SK-N-SH (cell line): ENCODE measurements around the gene TRIM38. TPM values are rescaled to one million over a fixed set of nuclear protein-coding genes. Genes with fewer than 3 reads are reported as not detected.

Experiments
- CTCF ChIA-PET: fragments of 300-600, 350-600 bp; formaldehyde crosslinking; extraction: SDS; loops from one replicate; lab custom pipeline; 2021; lab: Yijun Ruan, JAX
- POLR2A ChIA-PET: fragments of 350-600 bp; sonication (Branson Sonifier 250); formaldehyde crosslinking; extraction: SDS; loops from one replicate; lab custom pipeline; 2020; ENCODE audit warnings: antibody characterized with exemption, inconsistent platforms; lab: Yijun Ruan, JAX
- DNase-seq: peaks from one replicate; pipeline ENCODE4 v3.0.0; 2012
- H2AFZ ChIP-seq: fragments of 200-600 bp; sonication (generic); 2 replicates; pipeline ENCODE4 v1.8.1; 2016; ENCODE audit warnings: antibody characterized with exemption, mild to moderate bottlenecking, low read depth
- H3F3A ChIP-seq: fragments of 200-600 bp; sonication (generic); replicated peaks from 2 replicates; pipeline ENCODE3; 2016; ENCODE audit warnings: antibody characterized with exemption, mild to moderate bottlenecking; ENCODE audit not compliant: insufficient read depth
- H3K27ac ChIP-seq, 2 experiments: fragments of 200-500 bp in 1 of 2; fragments of 200-600 bp in 1 of 2; sonication (Bioruptor generic) in 1 of 2; sonication (generic), shearing (Covaris generic) in 1 of 2; 2 replicates each; pipeline versions ENCODE4 v1.5.1 to v1.6.1; 2014 to 2016; ENCODE audit warnings: low read depth in 2 of 2, inconsistent platforms in 1 of 2, low read length in 1 of 2, mild to moderate bottlenecking in 1 of 2, mixed read lengths in 1 of 2
- H3K27me3 ChIP-seq: fragments of 200-600 bp; sonication (generic), shearing (Covaris generic); 2 replicates; pipeline ENCODE4 v1.6.1; 2016; ENCODE audit warnings: mixed run types; ENCODE audit not compliant: insufficient read depth
- H3K36me3 ChIP-seq, 2 experiments: fragments of 200-500 bp in 1 of 2; fragments of 200-600 bp in 1 of 2; sonication (Bioruptor generic) in 1 of 2; sonication (generic) in 1 of 2; replicated peaks in 1 of 2; 2 replicates each; pipeline versions ENCODE3 to v1.5.1; 2014 to 2016; ENCODE audit warnings: low read length in 1 of 2, mild to moderate bottlenecking in 1 of 2; ENCODE audit not compliant: insufficient read depth in 2 of 2, control insufficient read depth in 1 of 2
- H3K4me1 ChIP-seq, 2 experiments: fragments of 200-500 bp in 1 of 2; fragments of 200-600 bp in 1 of 2; sonication (Bioruptor generic) in 1 of 2; sonication (generic), shearing (Covaris generic) in 1 of 2; 2 replicates each; pipeline versions ENCODE4 v1.5.1 to v1.6.1; 2014 to 2016; ENCODE audit warnings: low read depth in 1 of 2, low read length in 1 of 2, mixed run types in 1 of 2; ENCODE audit not compliant: insufficient read depth in 2 of 2, control insufficient read depth in 1 of 2
- H3K4me2 ChIP-seq: fragments of 200-600 bp; sonication (generic), shearing (Covaris generic); 2 replicates; pipeline ENCODE4 v1.6.1; 2017; ENCODE audit warnings: mixed run types
- H3K4me3 ChIP-seq, 2 experiments: fragments of 200-500 bp in 1 of 2; fragments of 200-600 bp in 1 of 2; sonication (Bioruptor generic) in 1 of 2; sonication (generic), shearing (Covaris generic) in 1 of 2; 2 replicates each; pipeline versions ENCODE4 v1.5.1 to v1.8.1; 2014 to 2016; ENCODE audit warnings: low read depth in 2 of 2, inconsistent platforms in 1 of 2, low read length in 1 of 2, mild to moderate bottlenecking in 1 of 2, mixed read lengths in 1 of 2, moderate library complexity in 1 of 2
- H3K79me2 ChIP-seq: fragments of 200-600 bp; sonication (generic); 2 replicates; pipeline ENCODE4 v1.8.1; 2017; ENCODE audit warnings: mild to moderate bottlenecking; ENCODE audit not compliant: insufficient read depth
- H3K9ac ChIP-seq: fragments of 200-600 bp; sonication (generic); 2 replicates; pipeline ENCODE4 v1.6.1; 2017; ENCODE audit warnings: mixed run types
- H3K9me2 ChIP-seq: fragments of 200-600 bp; sonication (generic); 2 replicates; pipeline ENCODE4 v1.6.1; 2017; ENCODE audit warnings: mixed run types
- H3K9me3 ChIP-seq: fragments of 200-600 bp; sonication (generic); 2 replicates; pipeline ENCODE4 v1.6.1; 2017; ENCODE audit warnings: mixed run types, mild to moderate bottlenecking, moderate library complexity
- H4K20me1 ChIP-seq: fragments of 200-600 bp; sonication (generic); 2 replicates; pipeline ENCODE4 v1.6.1; 2017; ENCODE audit warnings: mild to moderate bottlenecking, mixed run types; ENCODE audit not compliant: insufficient read depth
- CTCF ChIP-seq: fragments of 200-600 bp; sonication (generic); IDR thresholded peaks from 2 replicates; pipeline ENCODE4 v1.6.1; 2017; ENCODE audit warnings: antibody characterized with exemption, mild to moderate bottlenecking, moderate library complexity
- EP300 ChIP-seq, 2 experiments: IDR thresholded peaks; 2 replicates each; pipeline versions ENCODE4 v1.4.0 to v1.6.1; 2012; ENCODE audit warnings: borderline replicate concordance in 1 of 2, low read depth in 1 of 2, low read length in 1 of 2
- IRF3 ChIP-seq: fragments of 150-350 bp; IDR thresholded peaks from 2 replicates; pipeline ENCODE4 v1.6.1; 2016; ENCODE audit warnings: mild to moderate bottlenecking, low read depth, low read length
- JUND ChIP-seq: IDR thresholded peaks from 2 replicates; pipeline ENCODE4 v1.4.0; 2012
- MXI1 ChIP-seq: IDR thresholded peaks from 2 replicates; pipeline ENCODE4 v1.6.1; 2012; ENCODE audit warnings: mild to moderate bottlenecking, low read depth, low read length, improper control_type of control experiment
- RCOR1 ChIP-seq: fragments of 150-350 bp; IDR thresholded peaks from 2 replicates; pipeline ENCODE4 v1.6.1; 2017; ENCODE audit warnings: antibody characterized with exemption, low read length
- RXRA ChIP-seq: IDR thresholded peaks from 2 replicates; pipeline ENCODE4 v1.4.0; 2012; ENCODE audit warnings: low read depth, mild to moderate bottlenecking, borderline replicate concordance
- SIN3A ChIP-seq: IDR thresholded peaks from 2 replicates; pipeline ENCODE4 v1.6.1; 2012; ENCODE audit warnings: low read depth, mild to moderate bottlenecking, low read length, moderate library complexity, borderline replicate concordance
- SMC3 ChIP-seq: IDR thresholded peaks from 2 replicates; pipeline ENCODE4 v1.6.1; 2012; ENCODE audit warnings: low read depth, low read length, improper control_type of control experiment
- USF2 ChIP-seq: fragments of 150-350 bp; IDR thresholded peaks from 2 replicates; pipeline ENCODE4 v1.6.1; 2017; ENCODE audit warnings: antibody characterized with exemption, low read length, low read depth, borderline replicate concordance
- ZBTB33 ChIP-seq: IDR thresholded peaks from 2 replicates; pipeline ENCODE4 v1.4.0; 2012; ENCODE audit warnings: low read depth, borderline replicate concordance
- WGBS: methylation state at CpG from one replicate; pipeline ENCODE4 v1.1.6; 2017; ENCODE audit warnings: low lambda C conversion rate; 5-methylcytosine and 5-hydroxymethylcytosine counted together
- polyA plus RNA-seq, 3 experiments: library from polyadenylated mRNA; depleted of rRNA; stranded (reverse); fragments of >200 nt; gene quantifications; 2 replicates each; pipeline ENCODE4 v1.2.3, GENCODE V29; 2012

TRIM38 gene
- polyA plus RNA-seq, 1 of the 3 experiments (the other 2 are of a cell fraction): 0.62 TPM

- no peak overlapping the region for H2AFZ ChIP-seq
- ChIA-PET POLR2A (no interaction called here), CTCF (interaction anchor here (2.1 kb wide), 1 partner anchor 42 kb away, joined by 6 read pairs; no protein-coding TSS in a partner anchor)
- H3K79me2 ChIP-seq: no peaks in the 10 kb centered on the region
- no peaks in the 10 kb centered on the region for H4K20me1 ChIP-seq
- H3F3A ChIP-seq: no peaks in the 10 kb centered on the region
- H3K4me2 ChIP-seq: no peak overlapping the region
- no peak overlapping the region for H3K4me3 ChIP-seq
- no peak overlapping the region for H3K9ac ChIP-seq
- no peak overlapping the region for H3K27ac ChIP-seq
- H3K9me3 ChIP-seq: no peaks in the 10 kb centered on the region
- H3K9me2 ChIP-seq: no peaks in the 10 kb centered on the region
- 30% methylated on average over 3 of the region's 3 CpGs for WGBS
- H3K27me3 ChIP-seq: no peaks in the 10 kb centered on the region
- no peaks in the 10 kb centered on the region for H3K36me3 ChIP-seq
- TF ChIP-seq CTCF (no peak), ZBTB33 (no peak), USF2 (no peak), IRF3 (no peak), EP300 (IDR thresholded peaks at IDR 0.05; ENCODE audit: borderline replicate concordance in 1 of 2, low read depth in 1 of 2, low read length in 1 of 2) (no peak), JUND (no peak), RCOR1 (no peak), SIN3A (no peak), RXRA (no peak), MXI1 (no peak), SMC3 (no peak)
- no peaks in the 10 kb centered on the region for H3K4me1 ChIP-seq
- DNase-seq: no peak
Measured at GRCh38 chr6:25960734-25961133, 1.9 kb upstream of the TRIM38 start.
